Measurements from ENCODE around the gene RTKN.

DNA sequence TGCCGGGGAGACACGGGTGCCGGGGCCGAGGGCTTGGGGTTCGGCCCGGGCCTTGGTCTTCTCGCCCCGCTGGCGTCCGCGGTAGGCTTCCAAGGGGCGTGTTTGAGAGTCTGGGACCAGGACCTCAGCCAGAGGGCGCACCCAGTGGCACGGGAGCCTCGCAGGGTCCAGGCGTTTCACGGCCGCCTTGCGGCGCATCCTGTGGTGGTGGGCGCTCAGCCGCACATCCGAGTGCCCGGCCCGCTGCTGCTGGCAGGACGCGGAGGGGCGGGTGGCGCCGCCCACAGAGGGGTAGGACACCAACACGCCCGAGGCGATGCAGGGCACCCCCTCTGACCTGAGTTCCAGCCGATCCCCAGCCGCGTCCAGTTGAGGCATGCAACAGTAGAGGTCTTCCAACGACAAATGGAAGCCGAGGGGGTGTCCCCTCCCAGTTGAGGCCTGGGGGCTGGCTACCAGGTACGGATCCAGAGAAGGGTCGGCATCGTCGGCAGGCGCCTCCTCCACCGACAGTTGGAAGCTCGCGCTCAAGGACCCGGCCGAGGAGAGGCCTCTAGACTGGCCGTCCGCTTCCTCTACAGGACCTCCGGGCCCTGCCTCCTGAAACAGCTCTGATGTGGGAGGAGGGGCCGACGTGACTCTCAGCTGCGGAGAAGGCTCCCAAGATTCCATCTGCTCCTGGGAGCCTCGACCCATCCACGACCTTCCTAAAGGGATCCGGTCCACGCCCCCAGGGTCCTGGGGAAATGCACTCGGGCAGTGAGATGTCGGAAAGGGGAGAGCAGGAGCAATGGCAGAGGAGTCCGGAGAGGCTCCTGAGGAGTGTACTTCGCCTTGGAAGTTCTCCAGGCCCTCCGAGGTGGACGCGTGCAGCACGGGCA lies 26.6 kb downstream of the RTKN start:
- no peak for TF ChIP-seq POLR2AphosphoS5 (IDR thresholded peaks at IDR 0.05; ENCODE audit: low read depth, low read length)
- TF ChIP-seq REST (IDR thresholded peaks at IDR 0.05; ENCODE audit: insufficient read depth in 1 of 2, low read depth in 2 of 2, low read length in 2 of 2), result no peak
- TF ChIP-seq TAF1 (IDR thresholded peaks at IDR 0.05; ENCODE audit: borderline replicate concordance, insufficient read depth, low read length), result no peak
- no peak for TF ChIP-seq SIN3A (IDR thresholded peaks at IDR 0.05; ENCODE audit: borderline replicate concordance, insufficient read depth, low read length)

All from PFSK-1 (cell line).